ENCODE data around the gene NME9.
A peak's percentile ranks its signal among the peaks of the same experiment; 100 is the strongest.

Gene NME9

DNA sequence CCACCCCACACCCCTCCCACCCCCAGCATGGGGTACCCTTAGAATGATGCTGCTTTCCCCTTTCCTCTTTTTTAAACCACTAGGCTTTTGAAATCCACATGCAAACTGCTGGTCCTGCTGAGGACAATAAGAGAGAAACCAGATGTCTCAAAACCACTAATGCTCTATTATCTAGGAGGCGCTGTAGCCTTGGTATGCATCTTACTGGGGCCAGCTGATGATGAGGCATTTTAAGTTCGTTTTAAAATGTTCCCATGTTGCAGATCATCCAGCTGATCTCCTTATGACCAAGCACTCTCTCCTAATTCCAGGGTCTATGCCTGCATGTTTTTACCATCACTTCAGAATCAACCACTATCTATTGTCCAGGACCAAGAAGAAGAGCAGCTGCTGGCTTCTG is 1.3 kb downstream of the NME9 start:
- peaks cover 50% of the 10 kb centered on the region for H3K4me1 Mint-ChIP-seq
- H3K27me3 Mint-ChIP-seq: no peaks in the 10 kb centered on the region
- H3K27ac Mint-ChIP-seq: no peak overlapping the region
- H3K4me3 Mint-ChIP-seq: peak overlapping the region in 1 of 2 donors; percentile 89
- ATAC-seq: no peak
- DNase-seq: no peak
- no peaks in the 10 kb centered on the region for H3K9me3 Mint-ChIP-seq

DNA sequence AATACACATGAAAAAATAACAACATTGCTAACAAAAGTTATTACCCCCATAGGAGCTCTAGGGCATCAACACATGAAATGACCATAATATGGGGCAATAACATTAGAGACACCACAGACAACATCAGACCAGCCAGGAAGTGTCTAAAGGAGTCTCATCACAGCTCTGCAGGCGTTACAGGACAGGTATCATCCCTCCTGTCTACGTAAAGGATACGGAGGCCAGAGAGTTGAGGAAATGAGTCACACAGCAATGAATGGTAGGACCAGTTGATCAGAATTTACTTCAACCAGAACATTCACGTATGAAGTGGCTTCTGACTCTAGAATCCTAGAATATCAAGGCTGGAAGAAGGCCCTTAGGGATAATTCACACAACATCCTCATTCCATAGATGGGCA is 1.8 kb downstream of the NME9 start:
- Mint-ChIP-seq H3K27me3 (no peaks in the 10 kb centered on the region), H3K4me3 (peak overlapping the region in 1 of 2 donors; percentile 19), H3K9me3 (no peaks in the 10 kb centered on the region), H3K27ac (peak overlapping the region in 1 of 2 donors; percentile 59), H3K4me1 (peaks cover 50% of the 10 kb centered on the region)
- no peak for DNase-seq
- ATAC-seq: no peak

DNA sequence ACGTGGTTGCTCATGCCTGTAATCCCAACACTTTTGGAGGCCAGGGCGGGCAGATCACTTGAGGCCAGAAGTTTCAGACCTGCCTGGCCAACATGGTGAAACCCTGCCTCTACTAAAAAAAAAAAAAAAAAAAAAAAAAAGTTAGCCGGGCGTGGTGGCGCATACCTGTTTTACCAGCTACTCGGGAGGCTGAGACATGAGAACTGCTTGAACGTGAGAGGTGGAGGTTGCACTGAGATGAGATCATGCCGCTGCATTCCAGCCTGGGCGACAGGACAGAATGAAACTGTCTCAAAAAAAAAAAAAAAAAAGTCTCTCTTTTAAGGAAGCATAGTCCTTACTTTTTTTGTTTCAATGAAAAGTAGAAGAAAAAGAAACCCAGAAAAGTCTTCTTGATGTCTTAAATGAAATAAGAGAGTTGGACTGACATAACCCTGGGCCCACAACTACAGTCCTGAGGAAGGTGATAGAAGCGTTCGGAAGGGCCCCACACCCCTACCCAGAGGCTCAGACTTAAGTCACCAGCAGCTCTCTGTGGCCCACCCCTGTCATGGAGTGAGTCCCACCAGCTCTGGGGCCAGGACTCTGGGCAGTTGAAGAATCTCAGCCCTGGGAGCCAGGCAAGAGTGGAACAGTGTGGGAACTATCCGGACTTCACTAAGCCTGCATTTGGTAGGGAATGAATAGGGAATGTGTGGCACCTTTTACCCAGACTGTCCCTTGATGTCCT is 2.6 kb downstream of the NME9 start:
- Mint-ChIP-seq H3K9me3 (no peaks in the 10 kb centered on the region), H3K4me3 (no peak overlapping the region), H3K27ac (no peak overlapping the region), H3K27me3 (no peaks in the 10 kb centered on the region), H3K4me1 (peaks cover 50% of the 10 kb centered on the region)
- ATAC-seq (no peak), DNase-seq (no peak)

DNA sequence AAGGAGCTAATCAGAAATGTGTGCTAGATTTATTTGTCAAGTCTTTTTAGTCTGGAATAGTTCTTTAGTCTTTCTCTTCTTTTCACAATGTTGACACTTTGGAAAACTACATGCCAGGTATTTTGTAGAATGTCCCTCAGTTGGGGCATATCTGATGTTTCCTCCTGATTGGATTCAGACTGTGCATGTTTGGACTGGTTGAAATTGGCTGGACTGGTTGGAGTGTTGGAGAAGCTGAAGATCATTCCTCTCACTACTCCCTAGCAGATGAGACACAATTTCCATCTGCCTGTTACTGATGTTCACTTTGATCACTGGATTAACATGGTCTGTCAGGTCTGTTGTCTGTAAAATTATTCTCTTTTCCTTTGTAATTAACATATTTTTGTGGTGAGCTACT is 3.7 kb downstream of the NME9 start:
- DNase-seq: no peak
- no peak overlapping the region for H3K4me3 Mint-ChIP-seq
- H3K27ac Mint-ChIP-seq: no peak overlapping the region
- peaks cover 43% of the 10 kb centered on the region for H3K4me1 Mint-ChIP-seq
- ATAC-seq: no peak
- H3K9me3 Mint-ChIP-seq: no peaks in the 10 kb centered on the region
- H3K27me3 Mint-ChIP-seq: no peaks in the 10 kb centered on the region

DNA sequence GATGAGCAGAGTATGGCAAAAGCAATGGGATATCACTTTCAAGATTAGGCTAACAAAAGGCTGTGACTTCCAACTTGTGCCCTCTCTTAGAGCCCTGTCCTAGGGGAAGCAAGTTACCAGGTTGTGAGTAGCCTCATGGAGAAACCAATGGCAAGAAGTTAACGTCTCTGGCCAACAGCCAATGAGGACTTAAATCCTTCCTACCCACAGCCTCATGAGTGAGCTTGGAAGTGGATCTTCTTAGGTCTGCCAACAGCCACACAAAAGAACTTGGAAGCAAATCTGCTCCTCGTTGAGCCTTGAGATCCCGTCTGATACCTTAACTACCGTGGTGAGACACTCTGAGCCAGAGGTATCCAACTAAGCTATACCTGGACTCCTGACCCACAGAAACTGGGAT is 5.7 kb downstream of the NME9 start:
- peaks cover 32% of the 10 kb centered on the region for H3K4me1 Mint-ChIP-seq
- no peak overlapping the region for H3K27ac Mint-ChIP-seq
- DNase-seq: no peak
- no peak for ATAC-seq
- H3K4me3 Mint-ChIP-seq: no peak overlapping the region
- no peaks in the 10 kb centered on the region for H3K27me3 Mint-ChIP-seq
- no peaks in the 10 kb centered on the region for H3K9me3 Mint-ChIP-seq

DNA sequence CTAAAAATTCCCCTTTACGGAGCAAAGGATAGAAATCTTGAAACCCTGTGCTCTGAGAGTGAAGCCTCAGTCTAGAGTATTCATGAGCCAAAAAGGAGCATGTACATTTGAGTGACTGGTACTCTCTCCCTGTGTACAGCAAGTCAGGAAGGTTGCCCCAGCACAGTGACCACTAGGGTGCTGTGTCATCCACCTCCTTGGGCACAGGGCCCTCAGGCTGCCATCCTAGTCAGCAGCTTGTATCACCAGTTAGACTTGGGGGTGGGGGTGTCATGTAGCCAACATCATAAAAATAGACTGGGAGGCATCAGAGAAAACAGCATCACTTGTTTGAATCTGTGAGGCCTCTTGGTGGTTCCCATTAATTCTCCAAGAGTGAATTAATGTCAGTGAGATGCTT is 12.0 kb downstream of the NME9 start:
- Mint-ChIP-seq H3K4me3 (no peak overlapping the region), H3K27me3 (peaks cover 1% of the 10 kb centered on the region), H3K4me1 (peaks cover 7% of the 10 kb centered on the region), H3K27ac (no peak overlapping the region), H3K9me3 (peaks cover under 1 to 2% of the 10 kb centered on the region in 2 donors)
- no peak for DNase-seq
- ATAC-seq: no peak

DNA sequence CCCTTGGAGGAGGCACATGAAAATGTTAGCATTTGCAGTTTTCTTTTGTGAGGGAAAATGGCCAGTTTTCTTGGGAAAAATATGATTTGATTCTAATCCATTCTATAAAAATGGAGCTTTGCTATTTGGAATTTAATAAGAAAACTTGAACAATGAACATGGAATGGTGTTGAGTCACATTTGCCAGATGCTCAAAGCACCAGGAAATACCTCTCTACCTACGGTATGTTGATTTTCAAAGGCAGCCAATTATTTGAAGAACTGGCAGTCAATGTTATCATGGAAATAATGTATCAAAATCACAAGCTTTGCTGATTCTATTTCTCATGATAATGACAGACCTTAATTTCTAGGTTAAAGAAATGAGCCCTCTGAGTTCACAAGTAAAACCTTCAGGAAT is 14.9 kb downstream of the NME9 start:
- ATAC-seq (no peak), DNase-seq (no peak)
- peaks cover 20% of the 10 kb centered on the region in 2 donors for H3K9me3 Mint-ChIP-seq
- peaks cover 16% of the 10 kb centered on the region for H3K27me3 Mint-ChIP-seq
- H3K4me1 Mint-ChIP-seq: no peaks in the 10 kb centered on the region
- H3K4me3 Mint-ChIP-seq: no peak overlapping the region
- no peak overlapping the region for H3K27ac Mint-ChIP-seq

DNA sequence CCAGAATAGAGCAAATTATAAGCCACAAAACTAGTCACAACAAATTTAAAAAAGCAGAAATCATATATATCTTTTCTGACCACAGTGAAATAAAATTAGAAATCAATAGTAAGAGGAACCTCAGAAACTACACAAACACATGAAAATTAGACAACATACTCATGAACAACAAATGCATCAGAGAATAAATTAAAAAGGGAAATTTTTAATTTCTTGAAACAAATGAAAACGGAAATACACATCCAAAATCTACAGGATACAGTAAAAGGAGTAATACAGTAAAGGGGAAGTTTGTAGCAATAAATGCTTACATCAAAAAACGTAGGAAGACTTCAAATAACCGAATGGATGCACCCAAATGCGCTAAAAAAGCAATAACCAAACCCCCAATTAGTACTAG is 19.2 kb downstream of the NME9 start:
- no peak for DNase-seq
- peaks cover 36 to 41% of the 10 kb centered on the region in 2 donors for H3K9me3 Mint-ChIP-seq
- H3K4me1 Mint-ChIP-seq: no peaks in the 10 kb centered on the region
- H3K4me3 Mint-ChIP-seq: no peak overlapping the region
- ATAC-seq: no peak
- no peak overlapping the region for H3K27ac Mint-ChIP-seq
- peaks cover 16% of the 10 kb centered on the region for H3K27me3 Mint-ChIP-seq

DNA sequence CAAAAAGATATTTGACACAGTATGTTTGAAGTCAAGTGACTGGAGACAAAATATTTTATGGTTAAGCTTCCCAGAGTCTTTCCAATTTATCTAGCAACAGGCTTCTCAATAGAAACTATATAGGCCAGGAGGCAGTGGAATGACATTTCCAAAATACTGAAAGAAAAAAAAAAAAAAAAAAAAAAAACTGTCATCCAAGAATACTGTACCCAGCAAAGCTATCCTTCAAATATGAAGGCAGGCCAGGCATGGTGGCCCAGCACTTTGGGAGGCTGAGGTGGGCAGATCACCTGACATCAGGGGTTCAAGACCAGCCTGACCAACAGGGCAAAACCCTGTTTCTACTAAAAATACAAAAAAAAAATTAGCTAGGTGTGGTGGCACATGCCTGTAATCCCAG is 20.9 kb downstream of the NME9 start:
- H3K9me3 Mint-ChIP-seq: peaks cover 36 to 41% of the 10 kb centered on the region in 2 donors
- peaks cover 16% of the 10 kb centered on the region for H3K27me3 Mint-ChIP-seq

DNA sequence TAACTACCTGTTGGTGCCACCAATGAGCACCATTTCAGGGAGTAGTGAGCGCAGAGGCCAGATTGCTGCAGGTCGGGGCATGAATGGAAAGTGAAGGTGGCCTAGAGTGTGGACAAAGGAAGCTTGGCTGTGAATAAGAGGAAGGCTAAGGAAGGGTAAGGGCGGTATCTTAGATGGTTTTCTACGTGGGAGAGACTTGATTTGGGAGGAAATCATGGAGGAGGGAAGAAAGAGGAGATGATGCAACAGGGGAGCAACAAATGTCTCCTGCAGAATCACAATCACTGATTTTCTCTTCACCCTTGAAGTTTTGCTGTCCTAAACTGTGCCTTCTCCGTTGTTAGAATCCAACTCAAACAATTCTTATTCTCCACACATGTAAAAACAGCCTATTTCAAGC is 21.8 kb downstream of the NME9 start:
- ATAC-seq (no peak), DNase-seq (no peak)
- Mint-ChIP-seq H3K4me3 (no peak overlapping the region), H3K9me3 (peaks cover 36 to 41% of the 10 kb centered on the region in 2 donors), H3K27me3 (peaks cover 16% of the 10 kb centered on the region), H3K27ac (peak overlapping the region; percentile 2 to 87), H3K4me1 (no peaks in the 10 kb centered on the region)

More for the DNA sequence above, 20.9 kb downstream of the NME9 start:
- DNase-seq: no peak
- H3K4me1 Mint-ChIP-seq: no peaks in the 10 kb centered on the region
- no peak overlapping the region for H3K4me3 Mint-ChIP-seq
- H3K27ac Mint-ChIP-seq: no peak overlapping the region
- no peak for ATAC-seq

DNA sequence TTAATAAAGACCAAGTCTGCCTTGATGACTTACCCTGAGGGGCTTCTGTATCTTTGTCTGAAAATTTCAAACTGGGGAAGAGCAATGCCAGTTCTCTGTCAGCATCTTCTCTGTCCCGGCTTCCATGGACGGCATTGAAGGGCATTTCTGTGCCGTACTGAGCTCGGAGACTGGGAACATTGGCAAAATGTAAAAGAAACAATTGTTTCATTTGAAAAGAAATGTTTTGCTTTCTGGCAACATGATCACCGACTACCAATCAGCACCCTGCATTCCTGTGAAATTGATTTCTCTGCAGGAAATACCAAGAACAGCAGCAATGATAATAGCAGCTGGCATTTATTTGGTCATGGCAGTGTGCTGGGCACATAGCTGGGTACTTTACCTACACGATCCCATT is 26.2 kb downstream of the NME9 start:
- Mint-ChIP-seq H3K27me3 (no peaks in the 10 kb centered on the region), H3K9me3 (peaks cover 13 to 20% of the 10 kb centered on the region in 2 donors), H3K4me1 (no peaks in the 10 kb centered on the region), H3K27ac (no peak overlapping the region), H3K4me3 (no peak overlapping the region)
- ATAC-seq (no peak), DNase-seq (no peak)

DNA sequence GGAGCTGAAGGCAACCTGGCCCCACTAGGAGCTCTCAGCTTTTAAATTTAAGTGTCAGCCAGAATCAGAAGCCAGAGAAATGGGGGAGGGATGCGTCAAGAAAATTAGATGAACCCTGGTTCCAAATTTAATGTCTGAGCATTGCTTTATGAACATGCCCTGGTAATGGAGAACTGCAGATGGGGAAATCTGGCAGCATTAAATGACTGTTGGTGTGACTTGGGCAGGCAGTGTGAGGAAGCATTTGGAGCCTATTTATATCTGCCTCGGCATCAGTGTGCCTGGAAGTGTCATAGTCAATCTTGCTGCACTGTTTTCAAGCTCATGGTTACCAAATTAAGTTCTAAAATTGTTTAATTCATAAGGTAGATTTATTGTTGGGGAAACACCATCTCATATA is 29.0 kb downstream of the NME9 start:
- no peak for DNase-seq
- no peak for ATAC-seq
- Mint-ChIP-seq H3K4me1 (peaks cover 20% of the 10 kb centered on the region), H3K27me3 (no peaks in the 10 kb centered on the region), H3K4me3 (no peak overlapping the region), H3K9me3 (no peaks in the 10 kb centered on the region), H3K27ac (no peak overlapping the region)

DNA sequence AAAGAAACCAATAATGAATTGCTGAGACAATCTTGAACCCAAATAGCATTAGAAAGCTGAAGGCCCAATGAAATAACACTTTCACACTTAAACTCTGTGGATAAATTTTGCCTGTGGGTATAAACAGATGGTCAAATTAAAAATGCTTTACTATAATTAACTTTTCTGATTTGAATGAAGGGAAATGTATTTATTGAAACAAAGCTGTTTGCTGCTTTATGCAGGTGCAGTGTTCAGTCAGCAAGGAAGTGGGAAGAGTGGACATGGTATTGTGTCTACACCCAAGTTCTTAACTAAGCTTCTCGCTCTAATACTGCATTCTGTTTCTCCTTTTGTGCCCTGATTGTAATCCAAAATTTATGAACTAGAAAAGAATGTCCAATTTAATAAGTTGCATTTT is 31.8 kb downstream of the NME9 start:
- peaks cover 20% of the 10 kb centered on the region for H3K4me1 Mint-ChIP-seq
- H3K4me3 Mint-ChIP-seq: peak overlapping the region in 1 of 2 donors; percentile 53
- H3K27ac Mint-ChIP-seq: peak overlapping the region in 1 of 2 donors; percentile 93

DNA sequence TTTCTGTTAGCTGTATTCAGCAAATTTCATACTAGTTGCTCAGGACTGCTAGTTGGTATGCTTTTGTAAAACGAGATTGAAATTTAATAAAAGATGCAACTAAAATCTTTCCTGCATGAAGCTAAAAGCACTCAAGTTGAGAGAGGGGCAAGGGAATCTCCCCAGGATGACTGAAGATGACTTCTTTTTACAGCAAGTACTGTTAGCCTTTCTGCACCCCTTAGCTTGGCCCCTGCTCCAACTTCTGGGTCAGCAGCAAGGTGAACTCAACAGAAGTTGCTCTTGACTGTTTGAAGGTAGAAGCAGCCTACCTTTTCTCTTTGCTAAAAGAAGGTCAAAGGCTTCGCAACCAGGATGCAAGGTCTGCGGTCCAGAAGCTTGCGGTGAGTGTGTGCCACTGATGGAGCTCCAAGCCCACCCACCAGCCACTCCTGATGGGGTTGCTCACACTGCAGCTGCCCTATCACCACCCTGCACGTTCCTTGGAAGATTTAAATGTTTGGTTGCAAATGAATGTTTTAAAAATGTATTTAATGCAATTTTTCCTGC is 32.5 kb downstream of the NME9 start:
- H3K4me1 Mint-ChIP-seq: peaks cover 20% of the 10 kb centered on the region
- H3K27ac Mint-ChIP-seq: peak overlapping the region; percentile 42 to 93
- no peaks in the 10 kb centered on the region for H3K27me3 Mint-ChIP-seq
- H3K4me3 Mint-ChIP-seq: peak overlapping the region; percentile 44 to 53
- H3K9me3 Mint-ChIP-seq: no peaks in the 10 kb centered on the region
- peak in 1 of 2 donors; percentile 16 for DNase-seq
- ATAC-seq: peak; percentile 63

More for the DNA sequence above, 31.8 kb downstream of the NME9 start:
- Mint-ChIP-seq H3K27me3 (no peaks in the 10 kb centered on the region), H3K9me3 (no peaks in the 10 kb centered on the region)
- DNase-seq: no peak
- no peak for ATAC-seq

DNA sequence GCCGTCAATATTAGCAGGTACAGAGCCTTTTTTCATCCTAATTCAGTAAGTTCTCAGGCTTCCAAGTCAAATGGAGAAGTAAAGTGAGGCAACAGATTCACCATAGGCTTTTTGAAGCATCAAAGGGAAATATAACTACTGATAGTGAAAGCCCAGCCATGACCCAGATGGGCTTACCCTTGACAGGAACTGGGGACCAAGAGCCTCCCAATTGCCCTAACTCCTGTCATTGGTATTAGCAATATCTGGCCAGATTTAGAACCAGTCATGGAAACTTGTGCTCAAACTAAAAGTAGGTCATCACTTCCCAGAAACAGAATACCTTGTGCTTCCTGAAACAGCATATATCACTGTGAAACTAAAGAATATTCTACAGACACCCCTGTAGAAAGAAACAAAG is 33.0 kb downstream of the NME9 start:
- ATAC-seq (peak; percentile 96), DNase-seq (peak; percentile 5 to 66)
- H3K27ac Mint-ChIP-seq: peak overlapping the region; percentile 42 to 93
- peak overlapping the region; percentile 44 to 53 for H3K4me3 Mint-ChIP-seq
- H3K27me3 Mint-ChIP-seq: no peaks in the 10 kb centered on the region
- peaks cover 20% of the 10 kb centered on the region for H3K4me1 Mint-ChIP-seq
- no peaks in the 10 kb centered on the region for H3K9me3 Mint-ChIP-seq

DNA sequence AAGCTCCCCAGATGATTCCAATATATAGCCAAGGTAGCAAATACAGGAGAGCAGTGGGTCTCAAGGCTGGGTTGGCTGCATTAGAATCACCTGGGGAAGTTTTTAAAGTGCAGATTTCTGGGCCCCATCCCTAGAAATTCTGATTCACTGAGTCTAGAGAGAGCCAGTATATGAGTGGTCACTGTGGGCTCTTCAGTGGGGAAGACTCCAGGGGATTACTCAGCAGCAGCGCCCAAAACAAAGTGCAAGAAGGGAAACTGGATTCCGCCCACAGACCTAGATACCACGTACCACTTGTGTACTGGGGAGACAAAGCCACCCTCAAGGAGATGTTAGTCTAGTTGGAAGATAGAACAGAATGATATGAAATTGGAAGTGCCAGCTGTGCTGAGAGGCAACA is 40.0 kb downstream of the NME9 start:
- peak overlapping the region; percentile 46 to 49 for H3K27ac Mint-ChIP-seq
- peaks cover 0 to 5% of the 10 kb centered on the region in 2 donors for H3K9me3 Mint-ChIP-seq
- H3K4me3 Mint-ChIP-seq: no peak overlapping the region
- no peaks in the 10 kb centered on the region for H3K27me3 Mint-ChIP-seq
- DNase-seq (no peak), ATAC-seq (peak; percentile 67)
- H3K4me1 Mint-ChIP-seq: peaks cover 11% of the 10 kb centered on the region

Measured in stimulated activated naive CD8-positive, alpha-beta T cell treated with anti-CD3 and anti-CD28 coated beads, Interleukin-15, amount 100 ng/mL, for 72 hours (primary cell).